ENCODE measurements around the gene CPT2.
"Not testable (repeated sequence)": the region's sequence is repeated elsewhere in the genome, so short reads cannot be mapped to it uniquely, and the experiment has no call there.

The CPT2 gene

GRCh38 chr1:53182716-53183094 is 13.9 kb upstream of the CPT2 start:
- DNase-seq: no peak

DNA sequence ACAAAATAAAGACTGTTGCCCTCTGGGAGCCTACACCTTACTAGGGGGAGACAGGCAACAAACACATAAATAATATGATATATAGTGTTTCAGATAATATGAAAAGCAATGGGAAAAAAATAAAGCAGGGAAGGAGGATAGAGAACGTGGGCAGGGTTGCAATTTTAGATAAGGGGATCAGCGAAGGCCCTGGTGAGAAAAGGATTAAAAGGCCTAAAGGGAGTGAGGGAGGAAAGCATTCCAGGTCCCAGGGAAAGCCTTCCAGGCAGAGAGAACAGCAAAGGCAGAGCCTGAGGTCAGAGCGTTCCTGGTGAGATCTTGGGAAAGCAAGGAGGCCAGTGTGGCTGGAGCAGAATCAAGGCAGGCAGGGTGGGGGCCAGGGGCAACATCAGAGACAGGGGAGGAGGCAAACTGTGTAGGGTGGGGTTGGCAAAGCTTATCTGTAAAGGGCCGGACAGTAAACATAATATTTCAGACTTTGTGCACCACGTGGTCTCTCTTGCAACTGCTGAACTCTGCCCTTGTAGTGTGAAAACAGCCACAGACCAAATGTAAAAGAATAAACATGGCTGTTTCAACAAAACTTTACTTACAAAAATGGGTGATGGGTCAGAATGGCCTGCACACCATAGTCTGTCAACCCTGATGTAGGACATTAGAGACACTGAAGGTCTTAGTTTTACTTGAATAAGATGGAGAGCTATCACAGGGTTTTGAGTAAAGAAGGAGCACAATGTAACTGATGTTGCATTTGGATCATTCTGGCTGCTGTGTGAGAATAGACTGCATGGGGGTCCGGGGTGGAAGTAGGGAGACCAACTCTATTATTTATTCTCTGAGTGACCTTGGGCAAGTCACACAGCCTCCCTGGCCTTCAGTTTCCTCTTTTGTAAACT is 13.3 kb upstream of the CPT2 start:
- no peak for DNase-seq

DNA sequence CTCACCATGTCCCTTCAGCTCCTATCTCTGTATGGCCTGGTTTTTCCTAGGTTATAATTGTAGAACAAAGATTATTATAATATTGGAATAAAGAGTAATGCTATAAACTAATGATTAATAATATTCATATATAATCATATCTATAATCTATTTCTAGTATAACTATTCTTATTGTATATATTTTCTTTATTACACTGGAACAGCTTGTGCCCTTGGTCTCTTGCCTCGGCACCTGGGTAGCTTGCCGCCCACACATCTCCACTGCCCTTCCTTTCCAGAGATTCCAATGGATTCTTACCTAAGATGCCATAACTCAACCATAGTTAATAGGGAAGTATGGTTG is 10.7 kb upstream of the CPT2 start:
- DNase-seq: not testable (repeated sequence)

DNA sequence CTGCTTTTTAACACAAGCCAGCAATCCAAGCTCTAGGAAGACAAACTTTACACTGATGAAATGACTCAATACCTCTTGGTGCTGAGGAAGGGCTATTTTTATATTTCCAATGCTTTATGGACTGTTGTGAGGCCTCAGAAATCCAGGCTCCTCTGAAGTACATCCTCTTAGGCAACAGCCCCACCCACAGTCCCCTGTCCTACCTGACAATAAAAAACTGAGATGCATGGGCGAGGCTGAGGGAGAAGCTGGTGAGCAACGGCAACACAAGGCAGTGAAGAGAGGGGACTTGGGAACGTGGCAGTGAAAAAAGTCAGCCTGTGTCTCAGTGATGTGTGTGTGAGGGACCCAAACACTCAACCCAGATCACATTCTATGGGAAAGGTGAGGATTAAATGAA is 10.1 kb upstream of the CPT2 start:
- DNase-seq: no peak

- DNase-seq: no peak
Measured at GRCh38 chr1:53187401-53187800, 9.2 kb upstream of the CPT2 start.

- DNase-seq: no peak
Measured at GRCh38 chr1:53188099-53188498, 8.5 kb upstream of the CPT2 start.

DNA sequence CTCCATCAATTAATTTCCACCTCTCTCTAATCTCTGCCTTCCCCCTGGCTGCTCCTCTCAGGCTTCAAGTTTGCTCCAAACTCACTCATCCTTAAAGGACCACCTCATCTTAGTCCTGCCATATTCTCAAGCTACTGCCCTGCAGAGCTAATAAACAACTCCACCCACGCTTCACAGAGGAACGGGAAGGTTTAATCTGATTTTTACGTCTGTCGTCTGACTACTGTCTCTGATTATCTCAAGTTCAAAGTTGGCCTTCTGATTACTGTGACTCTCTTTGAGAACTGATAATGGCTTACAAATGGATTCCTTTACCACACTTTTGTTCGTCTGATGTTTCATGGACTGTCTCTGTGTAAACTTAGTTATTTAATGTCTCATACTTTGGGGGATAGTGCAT is 7.6 kb upstream of the CPT2 start:
- DNase-seq: no peak

DNA sequence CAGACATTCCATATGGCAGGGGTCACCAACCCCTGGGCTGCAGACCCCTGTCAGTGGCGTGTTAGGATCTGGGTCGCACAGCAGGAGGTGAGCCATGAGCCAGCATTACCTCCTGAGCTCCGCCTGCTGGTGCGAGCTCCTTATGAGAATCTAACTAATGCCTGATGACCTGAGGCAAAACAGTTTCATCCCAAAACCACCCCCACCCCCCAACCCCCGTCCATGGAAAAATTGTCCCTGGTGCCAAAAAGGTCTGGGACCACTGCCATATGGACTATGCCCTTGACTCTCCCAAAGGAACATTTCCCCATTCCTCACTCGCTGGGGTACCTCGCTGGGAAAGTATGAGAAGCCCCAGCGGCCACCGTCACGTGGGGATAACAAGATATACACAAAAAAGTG is 6.4 kb upstream of the CPT2 start:
- DNase-seq: no peak

- no peak for DNase-seq
Measured at GRCh38 chr1:53195246-53196016, 1.2 kb upstream of the CPT2 start.

DNA sequence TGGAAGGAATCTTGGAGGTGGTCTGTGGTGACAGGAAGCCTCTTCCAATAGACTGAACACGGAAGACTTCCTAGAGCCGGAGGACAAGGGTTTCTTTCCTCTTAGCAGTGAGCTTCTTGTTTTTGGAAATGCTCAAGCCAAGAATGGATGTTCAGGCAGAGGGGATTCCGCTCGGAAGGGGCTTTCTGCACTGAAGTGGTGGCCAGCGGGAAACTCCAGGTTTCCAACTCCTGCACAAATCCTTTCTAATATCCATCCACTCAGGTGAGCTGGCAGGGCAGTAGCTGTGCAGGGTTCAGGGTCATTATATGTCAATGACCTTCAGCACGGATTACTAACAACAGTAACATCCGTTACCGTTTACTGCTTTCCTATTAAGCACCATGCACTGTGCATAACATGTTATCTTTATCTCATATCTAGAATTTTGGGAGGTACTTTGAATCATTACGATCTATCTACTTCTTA is 573 bp upstream of the CPT2 start:
- DNase-seq: no peak

GRCh38 chr1:53197291-53198200 is 922 bp downstream of the CPT2 start:
- no peak for DNase-seq

DNA sequence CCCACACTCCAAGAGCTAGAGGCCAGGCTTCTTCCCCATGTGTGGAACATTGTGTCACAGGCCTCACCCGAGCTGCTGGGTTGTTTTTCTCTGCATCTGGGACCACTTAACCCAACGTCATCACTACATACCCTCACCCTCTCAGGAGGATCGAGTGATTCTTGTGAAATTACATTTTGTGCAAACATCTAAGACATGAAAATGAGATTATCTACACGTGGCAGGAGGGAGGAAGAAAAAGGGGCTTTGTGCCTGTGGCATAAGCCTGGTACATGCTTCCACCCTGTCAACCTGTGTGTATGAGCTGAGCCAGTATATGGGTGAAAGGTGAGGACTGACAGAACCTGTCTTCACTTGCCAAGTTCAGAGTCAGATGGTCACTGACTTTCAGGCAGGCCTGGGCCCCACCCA is 1.6 kb downstream of the CPT2 start:
- DNase-seq: no peak

DNA sequence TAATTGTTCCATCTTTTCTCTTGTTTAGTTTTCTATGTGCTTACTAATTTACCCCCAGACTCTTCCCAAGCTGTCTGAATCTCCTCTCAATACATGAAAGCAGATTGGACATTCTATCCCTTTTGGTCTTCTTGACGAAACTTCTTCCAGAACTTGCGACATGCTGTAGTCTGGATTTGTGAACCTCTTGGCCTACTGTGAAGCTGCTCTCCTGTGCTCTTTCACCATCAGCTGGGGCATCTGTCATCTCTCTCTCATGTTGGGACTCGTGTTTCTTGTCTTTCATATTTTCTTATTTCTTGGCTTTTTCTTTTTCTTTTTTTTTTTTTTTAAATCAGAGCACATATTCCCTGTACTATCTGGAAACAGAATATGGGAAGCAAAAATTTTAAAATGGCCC is 6.8 kb downstream of the CPT2 start:
- DNase-seq: no peak

- DNase-seq: not testable (repeated sequence)
Measured at GRCh38 chr1:53205496-53205895, 8.9 kb downstream of the CPT2 start.

GRCh38 chr1:53206083-53206685 is 9.6 kb downstream of the CPT2 start:
- not testable (repeated sequence) for DNase-seq

- no peak for DNase-seq
Measured at GRCh38 chr1:53206735-53207379, 10.2 kb downstream of the CPT2 start.

DNA sequence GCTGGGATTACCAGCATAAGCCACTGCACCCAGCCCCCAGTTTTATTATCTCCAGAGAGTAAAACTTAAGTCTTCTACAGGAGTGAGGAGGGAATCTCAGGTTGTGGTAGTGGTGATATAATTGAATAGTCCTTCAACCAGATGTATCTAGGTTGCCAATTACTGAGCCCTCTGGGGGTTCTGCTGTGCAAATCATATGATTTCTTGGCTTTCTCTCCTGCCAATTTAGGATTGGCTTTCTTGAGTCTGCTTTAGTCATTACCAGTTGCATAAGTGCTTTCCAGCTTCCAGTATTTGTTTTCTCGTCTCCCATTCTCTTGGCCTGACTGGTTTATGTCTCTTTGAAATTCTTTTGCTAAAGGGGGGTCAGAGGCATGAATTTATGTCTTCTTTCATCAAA is 11.1 kb downstream of the CPT2 start:
- DNase-seq: no peak

- no peak for DNase-seq
Measured at GRCh38 chr1:53210352-53210751, 13.7 kb downstream of the CPT2 start.

- no peak for DNase-seq
Measured at GRCh38 chr1:53210954-53211353, 14.3 kb downstream of the CPT2 start.

- DNase-seq: no peak
Measured at GRCh38 chr1:53214376-53214940, 17.8 kb downstream of the CPT2 start.

DNA sequence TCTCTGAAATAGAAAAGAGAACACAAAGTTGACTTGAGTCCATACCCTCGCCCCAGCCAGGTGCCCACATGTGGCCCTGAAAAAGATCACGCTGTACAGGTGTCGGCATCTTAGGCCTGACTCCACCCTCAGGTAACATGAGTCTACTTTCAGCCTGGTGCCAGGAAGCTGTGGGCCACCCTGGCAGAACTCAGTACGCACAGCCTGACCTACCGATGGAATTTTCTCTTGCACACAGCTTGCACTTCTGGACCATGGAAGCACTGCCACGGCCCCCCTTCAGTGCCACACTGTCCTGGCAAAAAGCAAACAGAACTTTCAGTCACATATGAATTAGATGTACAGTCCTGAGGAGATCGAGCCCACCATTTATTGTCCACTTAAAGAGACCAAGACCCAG is 21.6 kb downstream of the CPT2 start:
- DNase-seq: no peak

DNA sequence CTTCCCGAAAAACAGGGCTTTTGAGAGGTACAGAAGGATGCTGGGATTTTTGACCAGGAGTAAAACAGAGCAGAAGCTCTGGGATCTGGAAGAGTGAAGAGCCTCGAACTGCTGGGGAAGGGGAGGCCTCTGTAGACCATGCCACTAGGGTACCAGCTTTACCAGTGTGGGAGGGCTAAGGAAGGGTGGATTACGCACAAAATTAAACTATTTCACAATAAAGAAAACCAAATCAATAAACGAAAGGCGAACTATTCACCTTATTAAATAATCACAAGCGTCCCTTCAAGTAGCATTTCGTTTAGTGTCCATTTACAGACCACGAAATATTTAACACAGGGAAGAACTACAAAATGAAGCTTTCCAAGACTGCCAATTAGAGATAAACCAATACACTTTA is 23.1 kb downstream of the CPT2 start:
- DNase-seq: no peak
